B cell (primary cell): ENCODE data around the gene MKS1. TPM values are rescaled to one million over a fixed set of nuclear protein-coding genes. Genes with fewer than 3 reads are reported as not detected.

Experiments used
- ATAC-seq: fragments of 200-7000 bp; cut with Tn5 transposase; one replicate; pipeline ENCODE4 v1.10.0; 2021; ENCODE audit warnings: low read depth, mild to moderate bottlenecking, moderate number of reproducible peaks, moderate library complexity
- CTCF ChIA-PET: fragments of 350-600 bp; sonication (Branson Sonifier 250); formaldehyde crosslinking; loops from one replicate; lab custom pipeline; 2021; ENCODE audit warnings: antibody characterized with exemption, inconsistent platforms; lab: Charles Lee
- POLR2A ChIA-PET: fragments of 350-600 bp; sonication (Branson Sonifier 250); formaldehyde crosslinking; loops from one replicate; lab custom pipeline; 2021; ENCODE audit warnings: antibody characterized with exemption; lab: Charles Lee
- DNase-seq: peaks from one replicate; pipeline ENCODE4 v3.0.0; 2013
- H2AFZ ChIP-seq: 2 replicates; pipeline ENCODE4 v1.6.1; 2012; ENCODE audit warnings: mild to moderate bottlenecking, low read depth, low read length; ENCODE audit not compliant: insufficient read depth, poor library complexity, severe bottlenecking
- H3K27ac ChIP-seq, 2 donors: 1 replicate in 1 of 2; 2 replicates in 1 of 2; pipeline ENCODE4 v1.5.1; 2012 to 2013; ENCODE audit warnings: low read length in 2 of 2, mild to moderate bottlenecking in 2 of 2, moderate library complexity in 1 of 2
- H3K27me3 ChIP-seq, 4 experiments: fragments of 200-600 bp in 1 of 4; sonication (generic) in 1 of 4; replicated peaks in 1 of 4; 1 replicate in 2 of 4; 2 replicates in 2 of 4; pipeline versions ENCODE4 v1.6.1 to v1.7.0; 2013 to 2016; ENCODE audit warnings: low read length in 3 of 4, mild to moderate bottlenecking in 2 of 4, mixed read lengths in 1 of 4, moderate library complexity in 1 of 4; ENCODE audit not compliant: insufficient read depth in 4 of 4, control insufficient read depth in 3 of 4; ENCODE audit errors: control extremely low read depth in 1 of 4
- H3K36me3 ChIP-seq, 2 experiments: replicated peaks in 1 of 2; 1 replicate in 1 of 2; 2 replicates in 1 of 2; pipeline versions ENCODE4 v1.6.1 to v1.7.1; 2013; ENCODE audit warnings: low read length in 1 of 2; ENCODE audit not compliant: insufficient read depth in 2 of 2, control insufficient read depth in 1 of 2; ENCODE audit errors: control extremely low read depth in 1 of 2, extremely low read depth in 1 of 2
- H3K4me1 ChIP-seq, 2 donors: fragments of 200-600 bp in 1 of 2; sonication (generic) in 1 of 2; 1 replicate in 1 of 2; 2 replicates in 1 of 2; pipeline versions ENCODE4 v1.5.1 to v1.6.1; 2013 to 2017; ENCODE audit warnings: low read length in 2 of 2; ENCODE audit not compliant: control insufficient read depth in 2 of 2, insufficient read depth in 2 of 2
- H3K4me2 ChIP-seq: replicated peaks from 2 replicates; pipeline ENCODE3; 2012; ENCODE audit warnings: mild to moderate bottlenecking, low read depth, low read length; ENCODE audit not compliant: poor library complexity, severe bottlenecking
- H3K4me3 ChIP-seq, 5 experiments: fragments of 200-600 bp in 1 of 5; sonication (generic) in 1 of 5; 1 replicate in 3 of 5; 2 replicates in 2 of 5; pipeline versions ENCODE4 v1.5.1 to v1.7.0; 2011 to 2016; ENCODE audit warnings: low read length in 4 of 5, mild to moderate bottlenecking in 4 of 5, low read depth in 2 of 5, control low read depth in 1 of 5, moderate library complexity in 1 of 5; ENCODE audit not compliant: insufficient read depth in 1 of 5; ENCODE audit errors: control extremely low read depth in 1 of 5, extremely low read depth in 1 of 5
- H3K79me2 ChIP-seq: fragments of 200-600 bp; sonication (generic); one replicate; pipeline ENCODE4 v1.6.0; 2016; ENCODE audit warnings: low read length; ENCODE audit not compliant: control insufficient read depth, insufficient read depth
- H3K9ac ChIP-seq: fragments of 200-600 bp; sonication (generic); 2 replicates; pipeline ENCODE4 v1.6.1; 2017; ENCODE audit warnings: mild to moderate bottlenecking, low read length, moderate library complexity
- H3K9me3 ChIP-seq, 3 donors: one replicate each; pipeline versions ENCODE4 v1.6.1 to v1.7.1; 2013; ENCODE audit warnings: low read length in 2 of 3; ENCODE audit not compliant: control insufficient read depth in 2 of 3, insufficient read depth in 1 of 3; ENCODE audit errors: control extremely low read depth in 1 of 3
- H4K20me1 ChIP-seq: 2 replicates; pipeline ENCODE4 v1.6.0; 2012; ENCODE audit warnings: mild to moderate bottlenecking, low read length; ENCODE audit not compliant: insufficient read depth, control insufficient read depth, poor library complexity, severe bottlenecking
- H3K27ac Mint-ChIP-seq: one replicate; pipeline ENCODE4 v1.8.0; 2021; ENCODE audit warnings: mixed read lengths
- H3K27me3 Mint-ChIP-seq: one replicate; pipeline ENCODE4 v1.8.0; 2021; ENCODE audit warnings: mixed read lengths
- H3K4me1 Mint-ChIP-seq: one replicate; pipeline ENCODE4 v1.8.0; 2021; ENCODE audit warnings: mixed read lengths
- H3K4me3 Mint-ChIP-seq: one replicate; pipeline ENCODE4 v1.8.0; 2021; ENCODE audit warnings: mixed read lengths
- H3K9me3 Mint-ChIP-seq: one replicate; pipeline ENCODE4 v1.8.0; 2022; ENCODE audit warnings: mixed read lengths; ENCODE audit not compliant: insufficient read depth
- EZH2 ChIP-seq: IDR thresholded peaks from 2 replicates; pipeline ENCODE4 v1.6.1; 2012; ENCODE audit warnings: borderline replicate concordance, low read depth, mild to moderate bottlenecking, moderate library complexity, low read length; ENCODE audit not compliant: insufficient read depth, poor library complexity, severe bottlenecking
- WGBS: methylation state at CpG from one replicate; pipeline ENCODE4 v1.1.5; 2013; ENCODE audit warnings: missing lambda C conversion rate; ENCODE audit not compliant: insufficient coverage; 5-methylcytosine and 5-hydroxymethylcytosine counted together
- intact Hi-C: fragments of 100-400 bp; cut with micrococcal nuclease; formaldehyde crosslinking; loops from one replicate; pipeline ENCODE4 v1.10.0; 2022
- polyA plus RNA-seq: library from polyadenylated mRNA; depleted of rRNA; stranded (reverse); fragments of >200 nt; gene quantifications from 2 replicates; pipeline ENCODE4 v1.2.3, GENCODE V29; 2012
- total RNA-seq, 2 donors: library from RNA; stranded (reverse); fragments of 120-200 nt in 1 of 2; gene quantifications; 1 replicate in 1 of 2; 2 replicates in 1 of 2; pipeline versions ENCODE4 v1.2.3 to v1.2.4, GENCODE V29; 2013 to 2022
- TF ChIP-seq, protein P1 (sequence below): fragments of 200-600 bp; IDR thresholded peaks from one replicate; pipeline ENCODE4 v1.8.0; 2022; ENCODE audit warnings: antibody characterized with exemption, mild to moderate bottlenecking

The MKS1 gene
- total and polyA plus RNA-seq, 2 donors (not counting 1 experiment from before 2014, with no cell fraction given) = 8.3 to 19.6 TPM

DNA sequence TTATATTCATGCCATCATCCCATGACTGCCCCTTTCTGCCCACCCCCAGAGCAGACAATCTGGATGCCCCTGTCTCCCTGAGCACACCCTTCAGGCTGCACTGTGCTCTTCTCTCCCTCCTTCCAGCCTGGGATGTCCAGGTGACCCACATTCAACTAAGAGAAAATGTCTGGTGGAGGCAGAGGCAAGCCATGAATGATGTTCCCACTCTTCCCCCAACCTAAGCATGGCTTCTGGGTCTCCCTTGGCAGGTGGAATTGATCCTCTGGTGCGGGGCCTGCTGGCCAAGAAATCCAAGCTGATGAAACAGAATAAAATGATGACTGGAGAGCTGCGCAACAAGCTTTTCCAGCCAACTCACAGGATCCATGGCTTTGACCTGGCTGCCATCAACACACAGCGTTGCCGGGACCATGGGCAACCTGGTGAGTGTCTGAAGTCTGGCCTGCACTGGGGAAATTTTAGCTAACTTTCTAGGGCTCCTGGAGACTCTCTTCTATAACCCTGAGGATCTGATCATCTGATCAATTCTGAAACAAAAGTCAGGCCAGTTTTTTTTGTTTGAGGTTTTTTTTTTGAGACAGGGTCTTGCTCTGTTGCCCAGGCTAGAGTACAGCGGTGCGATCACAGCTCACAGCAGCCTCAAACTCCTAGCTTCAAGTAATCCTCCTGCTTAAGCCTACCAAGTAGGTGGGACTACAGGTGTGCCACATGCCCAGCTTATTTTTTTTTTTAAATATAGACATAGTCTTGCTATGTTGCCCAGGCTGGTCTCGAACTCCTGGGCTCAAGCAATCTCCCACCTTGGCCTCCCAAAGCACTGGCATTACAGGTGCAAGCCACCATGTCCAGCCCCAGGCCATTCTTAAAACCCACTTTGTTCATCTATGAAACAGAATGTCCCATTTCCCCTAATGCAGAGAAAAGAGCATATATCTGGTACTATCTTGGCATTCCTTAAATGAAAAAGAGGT, 47.1 kb upstream of the MKS1 start:
- CTCF ChIA-PET = no interaction called here
- peaks cover 0 to 17% (median 11%) of the 10 kb centered on the region in 4 experiments for H3K27me3 ChIP-seq
- no peaks in the 10 kb centered on the region for H3K4me1 ChIP-seq
- TF ChIP-seq EZH2 = no peak
- TF ChIP-seq, protein P1, sequence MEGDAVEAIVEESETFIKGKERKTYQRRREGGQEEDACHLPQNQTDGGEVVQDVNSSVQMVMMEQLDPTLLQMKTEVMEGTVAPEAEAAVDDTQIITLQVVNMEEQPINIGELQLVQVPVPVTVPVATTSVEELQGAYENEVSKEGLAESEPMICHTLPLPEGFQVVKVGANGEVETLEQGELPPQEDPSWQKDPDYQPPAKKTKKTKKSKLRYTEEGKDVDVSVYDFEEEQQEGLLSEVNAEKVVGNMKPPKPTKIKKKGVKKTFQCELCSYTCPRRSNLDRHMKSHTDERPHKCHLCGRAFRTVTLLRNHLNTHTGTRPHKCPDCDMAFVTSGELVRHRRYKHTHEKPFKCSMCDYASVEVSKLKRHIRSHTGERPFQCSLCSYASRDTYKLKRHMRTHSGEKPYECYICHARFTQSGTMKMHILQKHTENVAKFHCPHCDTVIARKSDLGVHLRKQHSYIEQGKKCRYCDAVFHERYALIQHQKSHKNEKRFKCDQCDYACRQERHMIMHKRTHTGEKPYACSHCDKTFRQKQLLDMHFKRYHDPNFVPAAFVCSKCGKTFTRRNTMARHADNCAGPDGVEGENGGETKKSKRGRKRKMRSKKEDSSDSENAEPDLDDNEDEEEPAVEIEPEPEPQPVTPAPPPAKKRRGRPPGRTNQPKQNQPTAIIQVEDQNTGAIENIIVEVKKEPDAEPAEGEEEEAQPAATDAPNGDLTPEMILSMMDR = no peak
- no peaks in the 10 kb centered on the region for H4K20me1 ChIP-seq
- no peak overlapping the region for H3K9ac ChIP-seq
- no peak overlapping the region for H3K4me2 ChIP-seq
- Mint-ChIP-seq H3K27me3 (peaks cover 56% of the 10 kb centered on the region), H3K4me1 (no peaks in the 10 kb centered on the region), H3K27ac (no peak overlapping the region), H3K9me3 (no peaks in the 10 kb centered on the region), H3K4me3 (no peak overlapping the region)
- no peak overlapping the region for H3K27ac ChIP-seq
- no peak overlapping the region for H2AFZ ChIP-seq
- POLR2A ChIA-PET = interaction anchor here (0.8 kb wide), 1 partner anchor 24 kb away, joined by 3 read pairs; no protein-coding TSS in a partner anchor
- H3K4me3 ChIP-seq = no peak overlapping the region
- no peaks in the 10 kb centered on the region for H3K79me2 ChIP-seq
- ATAC-seq (no peak), DNase-seq (no peak)
- no peaks in the 10 kb centered on the region for H3K9me3 ChIP-seq
- 96% methylated on average over 5 of the region's 7 CpGs for WGBS
- intact Hi-C loops = no loop called here
- no peaks in the 10 kb centered on the region for H3K36me3 ChIP-seq

DNA sequence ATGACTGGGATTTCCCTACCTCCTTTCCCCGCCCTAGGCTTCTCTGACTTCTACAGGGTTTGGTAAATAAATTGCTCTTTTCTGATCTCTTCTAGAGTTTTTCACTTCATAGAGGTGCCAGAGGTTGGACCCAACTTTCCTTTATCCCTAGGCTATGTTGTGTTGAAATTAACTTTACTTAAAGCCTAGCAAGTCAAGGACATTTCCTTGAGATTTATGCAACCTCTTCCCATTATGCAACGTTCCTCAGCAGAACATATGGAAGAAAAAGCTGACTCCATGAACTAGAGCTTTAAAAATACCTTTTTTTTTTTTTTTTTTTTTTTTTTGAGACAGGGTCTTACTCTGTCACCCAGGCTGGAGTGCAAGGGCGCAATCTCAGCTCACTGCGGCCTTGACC, 46.2 kb upstream of the MKS1 start:
- ChIA-PET POLR2A (no interaction called here), CTCF (no interaction called here)
- WGBS = 100% methylated on average over 1 of the region's 4 CpGs
- no peak overlapping the region for H3K27ac Mint-ChIP-seq
- Histone ChIP-seq H2AFZ (no peak overlapping the region), H3K4me2 (no peak overlapping the region), H3K27ac (no peak overlapping the region), H3K9me3 (no peaks in the 10 kb centered on the region), H3K36me3 (no peaks in the 10 kb centered on the region), H3K4me3 (no peak overlapping the region), H3K27me3 (peaks cover 0 to 23% (median 12%) of the 10 kb centered on the region in 4 experiments), H4K20me1 (no peaks in the 10 kb centered on the region), H3K9ac (no peak overlapping the region), H3K4me1 (no peaks in the 10 kb centered on the region), H3K79me2 (no peaks in the 10 kb centered on the region)
- no peak for ATAC-seq
- no peaks in the 10 kb centered on the region for H3K4me1 Mint-ChIP-seq
- H3K4me3 Mint-ChIP-seq = no peak overlapping the region
- peaks cover 65% of the 10 kb centered on the region for H3K27me3 Mint-ChIP-seq
- TF ChIP-seq, protein P1 = no peak
- TF ChIP-seq EZH2 = no peak
- H3K9me3 Mint-ChIP-seq = no peaks in the 10 kb centered on the region
- DNase-seq = no peak
- intact Hi-C loops = no loop called here
